CD4-positive, alpha-beta T cell treated with Interleukin-15 for 1 hour (primary cell): ENCODE results near the gene PLEKHG3.

Experiments
- DNase-seq: peaks from one replicate; pipeline ENCODE4 v3.0.0-alpha.2; 2020

The PLEKHG3 gene

DNA sequence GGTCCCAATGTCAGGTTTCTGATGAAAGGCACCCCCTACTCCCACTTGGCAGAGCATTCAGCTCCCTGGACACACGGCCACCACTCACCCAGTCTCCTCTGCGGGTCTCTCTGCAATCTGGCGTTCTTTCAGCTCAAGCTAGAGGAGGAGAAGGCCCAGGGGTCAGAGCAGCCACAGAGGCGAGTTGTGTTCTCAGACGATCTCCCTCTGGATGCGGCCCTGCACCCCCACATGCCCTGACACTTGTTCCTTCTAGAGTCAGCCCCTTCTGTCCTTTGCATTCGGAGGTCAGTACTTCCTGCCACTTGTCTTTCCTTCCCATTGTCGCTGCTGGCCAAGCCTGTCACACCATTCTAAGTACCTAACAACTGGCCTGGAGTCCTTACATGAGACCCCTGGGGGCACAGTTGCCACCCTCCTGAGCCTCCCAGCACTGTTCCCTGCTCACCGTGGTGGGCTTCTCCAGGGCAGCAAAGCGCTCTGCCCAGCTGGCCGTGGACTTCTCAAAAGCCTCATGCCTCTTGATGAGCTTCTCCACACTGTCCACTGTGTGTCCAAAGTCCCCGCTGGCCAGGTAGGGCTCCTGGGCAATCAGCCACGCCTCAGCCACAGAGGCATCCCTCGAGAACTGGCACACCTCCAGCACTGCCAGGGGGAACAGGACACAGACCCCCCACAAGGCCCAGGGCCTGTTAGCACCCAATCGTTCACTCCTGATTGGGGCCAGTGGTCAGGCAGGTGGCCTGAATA, 63.2 kb downstream of the PLEKHG3 start:
- DNase-seq, result no peak

DNA sequence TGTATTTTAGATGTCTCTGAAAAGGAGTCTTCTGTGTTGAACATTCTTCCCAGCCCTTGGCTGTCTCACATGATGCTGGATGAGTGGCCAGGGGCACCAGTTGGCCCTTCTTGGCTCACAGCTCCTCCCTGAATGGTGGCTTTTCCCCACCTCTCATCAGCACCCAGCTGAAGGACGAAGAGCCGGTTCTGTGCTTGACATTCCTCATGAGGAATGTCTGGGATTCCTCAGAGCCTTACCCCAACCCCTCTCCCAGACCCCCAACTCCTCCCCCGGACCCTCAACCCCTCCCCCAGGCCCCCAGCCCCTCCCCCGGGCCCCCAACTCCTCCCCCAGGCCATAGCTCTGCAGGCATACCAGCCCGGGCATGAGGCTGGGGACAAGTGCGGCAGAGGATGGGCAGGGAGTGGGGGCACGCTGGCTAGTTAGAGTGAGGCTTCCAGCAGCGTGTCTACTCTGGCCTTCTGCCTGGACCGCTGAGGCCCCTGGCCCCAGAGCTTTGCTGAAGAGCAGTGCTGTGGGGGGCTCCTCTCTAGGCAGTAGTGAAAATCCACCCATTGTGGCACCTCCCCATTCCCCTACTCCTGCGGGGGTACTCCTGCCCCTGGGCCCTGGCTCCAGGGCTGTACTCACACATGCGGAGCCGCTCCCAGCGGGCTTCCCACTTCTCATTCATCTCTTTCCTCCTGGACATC, 64.3 kb downstream of the PLEKHG3 start:
- DNase-seq, result no peak

DNA sequence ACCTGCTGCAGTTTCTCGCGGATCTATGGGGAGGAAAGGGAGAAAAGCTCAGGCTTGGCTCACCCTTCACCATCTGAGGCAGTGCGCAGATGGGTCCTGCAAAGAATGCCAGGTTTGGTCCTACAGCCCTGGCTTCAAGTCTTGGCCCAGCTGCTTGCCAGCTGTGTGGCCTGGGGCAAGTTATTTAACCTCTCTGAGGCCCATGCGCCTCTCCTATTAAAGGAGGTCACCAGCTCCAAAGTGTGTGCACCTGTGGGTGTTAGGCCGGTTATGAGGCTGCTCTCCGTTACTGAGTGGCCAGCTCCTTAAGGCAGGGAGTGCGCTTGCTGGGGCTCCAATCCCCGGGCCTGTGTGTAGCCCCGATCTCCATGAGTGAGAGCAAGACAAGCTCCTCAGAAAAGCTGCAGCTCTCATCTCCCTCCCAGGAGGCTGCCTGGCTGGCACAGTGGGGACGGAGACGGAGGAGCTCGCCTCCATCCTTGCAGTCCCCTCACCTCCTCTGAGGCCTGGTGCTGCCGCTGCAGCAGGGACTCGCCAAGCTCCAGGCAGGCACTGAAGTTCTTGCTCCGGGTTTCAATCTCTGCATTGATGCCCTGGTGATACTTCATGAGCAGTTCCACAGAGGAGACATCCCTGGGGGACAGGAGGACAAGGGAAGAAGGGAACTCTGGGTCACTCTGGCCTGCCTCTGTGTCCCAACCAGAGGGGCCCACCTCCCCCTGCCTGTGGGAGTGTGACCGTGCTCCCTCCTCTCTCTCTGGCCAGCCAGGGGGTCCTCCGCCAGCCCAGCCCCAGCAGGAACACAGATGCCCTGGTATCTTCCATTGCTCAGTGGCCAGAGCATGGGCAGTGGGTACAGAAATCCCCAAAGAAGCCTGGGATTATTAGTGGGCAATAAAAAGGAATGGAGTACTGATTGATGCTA, 65.1 kb downstream of the PLEKHG3 start:
- no peak for DNase-seq

DNA sequence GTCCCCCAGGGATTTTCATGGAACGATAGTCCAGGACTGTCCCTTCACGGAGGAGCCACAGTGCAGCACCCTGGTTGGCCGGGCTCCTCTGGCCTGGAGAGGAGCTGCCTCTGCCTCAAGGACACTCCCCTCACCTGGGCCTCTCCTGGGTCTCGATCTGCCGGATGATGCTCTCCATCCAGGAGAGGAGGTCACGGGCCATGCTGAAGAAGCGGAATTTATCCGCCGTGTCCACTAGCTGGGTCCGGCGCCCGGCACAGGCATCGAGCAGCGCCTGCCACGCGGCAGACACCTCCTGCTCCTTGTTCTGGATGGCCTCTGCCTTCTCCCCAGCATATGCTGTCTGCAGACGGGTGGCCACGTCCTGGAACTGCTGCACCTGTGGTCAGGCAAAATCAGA, 66.5 kb downstream of the PLEKHG3 start:
- no peak for DNase-seq

DNA sequence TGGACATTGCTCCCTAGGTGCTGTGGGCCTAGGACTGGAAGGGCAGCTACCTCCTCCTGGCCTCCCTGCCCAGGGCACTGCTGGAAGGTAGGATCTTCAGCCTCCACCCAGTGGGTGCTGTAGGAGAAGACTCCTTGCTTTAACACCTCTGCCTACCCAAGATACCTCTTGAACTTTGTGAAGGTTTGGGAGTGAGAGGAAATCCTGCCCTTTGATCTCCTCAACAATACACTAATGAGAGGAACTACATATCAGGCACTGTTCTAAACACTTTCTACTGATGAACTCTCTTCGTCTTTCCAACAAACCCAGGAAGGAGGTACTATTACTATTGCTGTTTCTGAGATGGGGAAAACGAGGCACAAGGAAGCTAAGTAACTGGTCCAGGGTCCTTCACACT, 66.9 kb downstream of the PLEKHG3 start:
- no peak for DNase-seq

- DNase-seq, result no peak
Observed at GRCh38 chr14:64772397-64772950, 68.2 kb downstream of the PLEKHG3 start.

DNA sequence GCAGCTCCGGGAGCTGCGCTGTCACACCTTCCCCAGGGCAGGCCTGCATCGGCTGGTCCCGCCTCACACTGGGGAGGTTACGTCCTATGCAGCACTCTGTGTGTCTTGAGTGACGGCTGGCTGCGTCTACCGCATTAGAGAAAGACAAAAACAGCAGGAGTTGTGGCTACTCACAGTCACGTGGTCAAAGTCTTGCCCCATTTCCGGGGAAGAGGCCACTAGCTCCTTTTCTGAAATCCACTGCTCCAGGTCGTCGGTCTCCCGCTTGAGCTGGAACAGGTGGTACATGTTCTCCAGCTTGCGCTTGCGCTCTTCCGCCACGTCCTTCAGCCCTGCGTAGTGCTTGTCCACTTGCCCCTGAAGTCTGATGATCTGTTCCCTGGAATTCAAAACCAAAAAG, 68.8 kb downstream of the PLEKHG3 start:
- DNase-seq, result no peak

- no peak for DNase-seq
Observed at GRCh38 chr14:64773577-64773976, 69.4 kb downstream of the PLEKHG3 start.

GRCh38 chr14:64774272-64774671, 70.0 kb downstream of the PLEKHG3 start:
- DNase-seq, result no peak

- DNase-seq, result no peak
Observed at GRCh38 chr14:64775081-64775777, 71.0 kb downstream of the PLEKHG3 start.

- no peak for DNase-seq
Observed at GRCh38 chr14:64777461-64777860, 73.2 kb downstream of the PLEKHG3 start.

- DNase-seq, result no peak
Observed at GRCh38 chr14:64778104-64778754, 74.0 kb downstream of the PLEKHG3 start.

DNA sequence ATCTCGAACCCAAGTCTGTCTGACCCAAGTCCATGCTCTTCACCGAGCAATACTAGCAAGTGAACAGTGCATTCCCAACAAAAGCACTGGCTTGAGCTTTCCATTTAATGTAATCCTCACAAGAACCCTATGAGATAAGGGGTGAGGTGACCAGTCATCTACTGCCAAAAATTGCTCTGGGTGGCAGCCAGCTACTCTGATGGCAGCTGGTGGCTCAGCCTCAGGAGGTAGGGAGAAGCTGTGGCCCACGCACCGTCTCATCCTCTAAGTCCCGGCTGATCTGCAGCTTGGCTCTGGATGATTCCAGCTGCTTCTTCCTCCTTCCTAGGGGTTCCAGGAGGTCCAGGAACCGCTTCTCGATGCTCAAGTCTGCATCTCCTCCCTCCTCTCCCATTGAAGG, 75.2 kb downstream of the PLEKHG3 start:
- DNase-seq, result no peak

GRCh38 chr14:64782196-64782595, 78.0 kb downstream of the PLEKHG3 start:
- DNase-seq, result no peak

DNA sequence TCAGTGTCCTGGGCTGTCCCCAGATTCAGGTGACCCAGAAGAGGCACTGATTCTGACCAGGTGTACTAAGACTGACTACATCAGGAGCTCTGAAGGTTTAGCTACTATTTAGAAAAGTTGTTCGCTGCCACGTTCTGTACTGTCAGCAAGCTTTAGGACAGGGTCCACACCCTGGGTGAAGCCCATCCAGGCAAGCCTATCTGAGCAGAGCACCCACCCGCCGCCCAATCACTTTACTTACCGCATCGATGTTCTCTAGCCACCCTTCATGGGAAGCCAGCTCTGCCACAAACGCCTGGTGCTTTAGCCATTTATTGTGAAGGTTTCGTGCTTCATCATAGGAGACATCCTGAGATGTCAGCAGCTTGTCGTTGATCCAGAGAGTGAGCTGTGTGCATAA, 79.8 kb downstream of the PLEKHG3 start:
- no peak for DNase-seq

- DNase-seq, result no peak
Observed at GRCh38 chr14:64786296-64787149, 82.3 kb downstream of the PLEKHG3 start.

- DNase-seq, result no peak
Observed at GRCh38 chr14:64787619-64788018, 83.4 kb downstream of the PLEKHG3 start.

- DNase-seq, result no peak
Observed at GRCh38 chr14:64788706-64789105, 84.5 kb downstream of the PLEKHG3 start.

DNA sequence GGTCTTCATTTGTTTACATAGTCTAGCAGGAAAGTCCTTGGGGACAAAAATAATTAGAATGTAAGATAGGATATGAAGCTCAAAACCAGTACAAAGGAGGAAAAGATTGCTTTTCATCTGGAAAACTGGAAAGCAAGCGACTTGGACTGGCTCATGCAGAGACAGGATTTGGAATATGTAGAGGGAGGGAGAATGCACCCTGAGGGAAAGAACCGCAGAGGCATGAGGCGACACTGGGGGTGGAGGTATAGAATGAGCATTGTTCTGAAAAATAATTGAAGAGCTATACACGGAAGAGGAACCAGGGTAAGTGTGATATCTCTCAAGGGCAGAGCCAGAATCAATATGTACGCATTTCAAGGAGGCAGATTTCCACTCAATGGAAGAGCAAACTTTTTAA, 85.5 kb downstream of the PLEKHG3 start:
- no peak for DNase-seq

- no peak for DNase-seq
Observed at GRCh38 chr14:64790478-64790877, 86.3 kb downstream of the PLEKHG3 start.

GRCh38 chr14:64792231-64792630, 88.0 kb downstream of the PLEKHG3 start:
- no peak for DNase-seq
